Stimulated activated CD8-positive, alpha-beta memory T cell treated with anti-CD3 and anti-CD28 coated beads, Interleukin-2, amount 100 ng/mL, for 48 hours (primary cell): ENCODE measurements around the gene IL31RA.

Experiments
- DNase-seq, 2 donors: peaks; one replicate each; pipeline ENCODE4 v3.0.0-alpha.2; 2020; ENCODE audit warnings: low read depth in 2 of 2

Gene IL31RA

DNA sequence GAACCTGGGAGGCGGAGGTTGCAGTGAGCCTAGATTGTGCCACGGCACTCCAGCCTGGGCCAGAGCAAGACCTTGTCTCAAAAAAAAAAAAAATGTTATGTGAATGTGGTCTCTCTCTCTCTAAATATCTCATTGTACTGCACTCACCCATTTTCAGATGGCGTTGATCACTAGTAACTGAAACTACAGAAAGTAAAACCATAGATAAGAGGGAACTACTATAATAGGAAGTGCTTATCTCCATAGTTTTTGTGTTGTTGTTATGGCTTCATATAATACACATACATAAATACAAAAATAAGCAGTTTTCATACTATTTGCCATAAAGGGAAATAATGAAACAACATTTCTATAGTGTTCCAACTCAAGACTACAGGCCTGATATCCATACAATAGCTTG lies 9.1 kb downstream of the IL31RA start:
- no peak for DNase-seq

DNA sequence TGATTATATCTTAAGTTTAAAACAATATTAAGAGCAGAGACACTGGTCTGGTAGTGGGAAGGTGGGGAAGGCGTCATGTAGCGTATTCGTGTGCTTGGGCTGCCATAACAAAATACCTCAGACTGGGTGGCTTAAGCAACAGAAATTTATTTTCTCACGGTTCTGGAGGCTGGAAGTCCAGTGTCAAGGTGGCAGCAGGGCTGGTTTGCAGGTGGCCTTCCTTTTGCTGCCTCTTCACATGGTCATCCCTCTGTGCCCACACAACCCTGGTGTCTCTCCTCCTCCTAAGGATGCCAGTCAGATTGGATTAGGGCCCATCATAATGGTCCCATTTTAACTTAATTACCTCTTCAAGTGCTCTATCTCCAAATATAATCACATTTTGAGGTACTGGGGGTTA lies 9.6 kb downstream of the IL31RA start:
- DNase-seq: no peak

DNA sequence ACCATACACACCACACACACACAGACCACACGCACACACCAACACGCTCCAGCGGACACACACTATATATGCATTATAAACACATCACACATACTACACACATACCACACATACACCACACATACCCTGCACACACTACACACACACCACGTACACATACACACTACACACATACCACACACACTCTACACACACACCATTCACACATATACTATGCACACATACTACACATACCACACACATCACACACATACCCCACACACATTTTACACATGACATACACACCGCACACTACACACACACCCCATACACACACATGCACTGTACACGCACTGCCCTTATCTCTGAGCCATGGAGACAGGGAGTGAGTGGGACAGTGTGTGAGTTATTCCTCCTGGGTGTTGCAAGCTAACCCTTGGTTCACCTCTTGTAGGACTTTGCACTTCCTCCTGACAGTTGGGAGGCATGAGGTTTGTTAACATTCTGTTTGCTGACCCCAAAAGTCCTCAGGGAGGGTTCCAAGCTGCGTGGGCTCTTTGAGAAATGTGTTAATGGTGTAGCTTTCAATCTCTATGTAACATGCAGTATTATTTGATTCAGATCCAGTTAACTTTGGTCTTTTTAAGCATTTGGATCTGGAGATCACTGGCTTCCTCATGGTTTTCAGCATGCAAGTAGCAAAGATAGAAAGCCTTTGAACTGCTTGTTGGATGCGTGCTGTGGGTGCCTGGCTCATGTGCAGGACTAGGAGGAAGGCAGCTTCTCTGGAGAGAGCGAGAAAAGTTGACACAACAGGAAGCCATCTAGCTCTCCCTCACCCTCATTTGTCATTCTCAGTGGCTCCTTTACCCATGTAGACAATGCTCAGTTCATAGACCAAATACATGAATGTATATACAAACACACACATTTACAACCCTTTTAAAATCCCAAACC lies 13.7 kb downstream of the IL31RA start:
- DNase-seq: no peak

- no peak for DNase-seq
Observed at GRCh38 chr5:55865831-55866230, 14.7 kb downstream of the IL31RA start.

DNA sequence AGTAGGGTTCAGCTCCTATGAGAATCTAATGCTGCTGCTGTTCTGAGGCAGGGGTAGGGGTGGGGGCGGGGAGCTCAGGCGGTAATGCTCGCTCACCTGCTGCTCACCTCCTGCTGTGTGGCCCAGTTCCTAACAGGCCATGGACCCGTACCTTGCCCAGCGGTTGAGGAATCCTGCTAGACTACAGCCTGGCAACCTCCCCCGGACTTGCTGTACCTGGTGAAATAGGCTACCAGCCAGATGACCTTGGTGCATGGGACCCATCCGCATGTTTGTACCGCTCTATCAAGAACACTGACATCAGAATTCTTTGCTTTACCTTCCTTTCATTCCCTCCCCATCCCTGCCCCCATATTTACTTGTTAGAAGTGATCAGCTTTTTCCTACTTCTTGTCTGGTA lies 15.3 kb downstream of the IL31RA start:
- DNase-seq: no peak

- DNase-seq: no peak
Observed at GRCh38 chr5:55866934-55867333, 15.8 kb downstream of the IL31RA start.

DNA sequence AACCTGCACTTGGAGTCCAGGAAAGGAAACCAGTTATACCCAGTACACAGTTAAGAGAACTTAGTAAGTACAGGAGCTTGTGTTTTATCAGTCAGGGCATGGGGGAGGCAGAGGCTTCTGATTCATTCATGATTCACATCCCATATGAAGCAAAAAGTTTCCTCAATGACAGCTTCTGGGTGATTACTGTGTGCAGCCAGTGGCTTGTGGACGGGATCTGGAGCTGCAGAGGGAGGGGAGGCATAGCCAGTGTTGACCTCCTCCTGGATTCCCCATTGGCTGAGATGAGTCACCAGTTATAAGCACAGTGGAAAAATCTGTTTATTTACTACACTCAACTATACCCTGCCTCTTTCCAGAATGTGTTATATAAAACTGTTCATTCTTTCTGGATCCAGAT lies 17.7 kb downstream of the IL31RA start:
- DNase-seq: peak; percentile 19 to 42

- no peak for DNase-seq
Observed at GRCh38 chr5:55869847-55870246, 18.7 kb downstream of the IL31RA start.

DNA sequence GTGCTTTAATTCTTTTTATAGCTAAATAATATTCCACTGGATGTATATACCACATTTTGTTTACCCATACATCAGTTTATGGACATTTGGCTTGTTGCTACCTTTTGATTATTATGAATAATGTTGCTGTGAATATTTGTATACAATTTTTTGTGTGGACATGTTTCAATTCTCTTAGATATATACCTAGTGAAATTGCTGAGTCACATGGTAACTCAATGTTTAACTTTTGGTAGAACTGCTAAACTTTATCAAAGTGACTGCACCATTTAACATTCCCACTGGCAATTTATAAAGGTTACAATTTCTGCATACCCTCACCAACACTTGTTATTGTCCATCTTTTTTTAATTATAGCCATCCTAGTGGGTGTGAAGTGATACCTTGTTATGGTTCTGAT lies 22.1 kb downstream of the IL31RA start:
- no peak for DNase-seq

- DNase-seq: no peak
Observed at GRCh38 chr5:55877655-55878054, 26.5 kb downstream of the IL31RA start.

DNA sequence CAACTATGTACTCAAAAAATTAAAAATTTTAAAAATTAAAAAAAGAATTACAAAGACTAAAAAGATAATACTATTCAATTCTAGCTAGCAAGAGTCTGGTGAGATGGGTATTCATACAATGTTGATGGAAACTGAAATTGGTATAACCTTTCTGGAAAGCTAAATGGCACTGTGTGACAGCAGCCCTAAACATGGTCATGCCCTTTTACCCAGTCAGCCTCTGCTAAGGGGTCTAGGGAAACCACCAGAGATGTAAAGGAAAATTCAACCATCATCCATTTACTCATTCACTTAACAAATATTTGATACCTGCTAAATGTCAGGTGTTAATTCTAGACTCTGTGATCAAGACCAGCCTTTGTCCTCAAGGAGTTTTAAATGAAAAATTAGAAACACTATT lies 29.3 kb downstream of the IL31RA start:
- DNase-seq: no peak

DNA sequence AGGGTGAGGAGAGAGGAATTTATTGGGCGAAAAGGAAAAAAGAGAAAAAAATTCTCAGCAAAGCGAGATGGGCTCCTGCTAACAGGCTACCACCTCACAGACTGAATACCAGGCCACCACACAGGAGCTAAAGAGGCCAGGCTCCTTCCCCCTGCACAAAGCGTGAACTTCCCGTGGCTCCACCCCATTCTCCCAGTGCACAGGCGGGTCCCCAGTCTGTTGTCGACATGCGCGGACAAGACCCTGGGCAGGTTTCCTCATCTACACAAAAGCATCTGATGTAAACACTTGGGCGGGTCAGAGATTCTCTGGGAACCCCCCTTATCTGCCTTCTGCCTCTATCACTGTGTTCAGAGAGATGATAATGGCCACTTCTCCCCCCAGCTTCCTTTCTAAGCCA lies 34.2 kb downstream of the IL31RA start:
- DNase-seq: no peak

GRCh38 chr5:55888205-55888604 lies 37.0 kb downstream of the IL31RA start:
- no peak for DNase-seq

DNA sequence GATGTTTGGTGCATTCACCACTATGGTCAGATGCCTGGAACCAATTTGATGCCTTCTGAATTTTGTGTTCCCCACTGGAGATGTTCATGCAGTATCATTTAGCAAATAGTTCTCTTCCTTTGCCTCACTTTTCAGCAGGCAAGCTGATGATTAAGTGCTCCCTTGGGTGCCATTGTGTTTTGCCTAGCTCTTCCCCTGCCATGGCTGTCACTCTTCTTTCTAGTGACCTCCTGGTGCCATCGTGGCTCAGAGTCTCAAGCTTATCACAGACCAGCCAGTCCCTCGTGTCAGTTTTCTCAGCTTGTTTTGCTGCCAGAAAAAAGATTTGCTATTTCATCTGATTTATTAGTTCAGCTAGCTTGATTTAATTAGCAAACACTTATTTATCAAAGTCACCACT lies 41.3 kb downstream of the IL31RA start:
- DNase-seq: no peak

- no peak for DNase-seq
Observed at GRCh38 chr5:55894135-55894534, 43.0 kb downstream of the IL31RA start.

- no peak for DNase-seq
Observed at GRCh38 chr5:55895346-55895745, 44.2 kb downstream of the IL31RA start.

DNA sequence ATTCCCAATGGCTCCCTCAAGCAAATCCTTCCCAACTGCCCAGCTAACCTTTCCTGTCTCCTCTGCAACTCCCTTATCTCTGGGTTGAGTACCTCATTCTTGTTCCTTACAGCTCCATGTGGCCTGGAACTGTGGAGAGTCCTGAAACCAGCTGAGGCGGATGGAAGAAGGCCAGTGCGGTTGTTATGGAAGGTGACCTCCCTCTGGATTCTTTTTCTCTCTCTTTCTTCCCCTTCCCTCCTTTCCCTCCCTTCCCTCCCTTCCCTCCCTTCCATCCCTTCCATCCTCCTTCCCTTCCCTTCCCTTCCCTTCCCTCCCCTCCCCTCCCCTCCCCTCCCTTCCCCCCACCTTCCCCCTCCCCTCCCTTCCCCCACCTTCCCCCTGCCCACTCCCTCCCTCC lies 45.1 kb downstream of the IL31RA start:
- DNase-seq: no peak

DNA sequence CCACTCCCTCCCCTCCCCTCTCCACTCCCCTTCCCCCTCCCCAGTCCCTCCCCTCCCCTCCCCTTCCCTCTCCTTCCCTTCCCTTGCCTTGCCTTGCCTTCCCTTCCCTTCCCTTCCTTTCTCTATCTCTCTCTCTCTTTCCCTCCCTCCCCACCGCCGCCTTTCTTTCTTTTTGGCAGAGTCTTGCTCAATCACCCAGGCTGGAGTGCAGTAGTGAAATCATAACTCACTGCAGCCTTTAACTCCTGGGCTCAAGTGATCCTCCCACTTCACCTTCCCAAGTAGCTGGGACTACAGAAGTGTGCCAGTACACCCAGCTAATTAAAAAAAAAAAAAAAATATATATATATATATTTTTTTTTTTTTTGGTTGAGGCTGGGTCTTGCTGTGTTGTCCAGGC lies 45.5 kb downstream of the IL31RA start:
- no peak for DNase-seq

DNA sequence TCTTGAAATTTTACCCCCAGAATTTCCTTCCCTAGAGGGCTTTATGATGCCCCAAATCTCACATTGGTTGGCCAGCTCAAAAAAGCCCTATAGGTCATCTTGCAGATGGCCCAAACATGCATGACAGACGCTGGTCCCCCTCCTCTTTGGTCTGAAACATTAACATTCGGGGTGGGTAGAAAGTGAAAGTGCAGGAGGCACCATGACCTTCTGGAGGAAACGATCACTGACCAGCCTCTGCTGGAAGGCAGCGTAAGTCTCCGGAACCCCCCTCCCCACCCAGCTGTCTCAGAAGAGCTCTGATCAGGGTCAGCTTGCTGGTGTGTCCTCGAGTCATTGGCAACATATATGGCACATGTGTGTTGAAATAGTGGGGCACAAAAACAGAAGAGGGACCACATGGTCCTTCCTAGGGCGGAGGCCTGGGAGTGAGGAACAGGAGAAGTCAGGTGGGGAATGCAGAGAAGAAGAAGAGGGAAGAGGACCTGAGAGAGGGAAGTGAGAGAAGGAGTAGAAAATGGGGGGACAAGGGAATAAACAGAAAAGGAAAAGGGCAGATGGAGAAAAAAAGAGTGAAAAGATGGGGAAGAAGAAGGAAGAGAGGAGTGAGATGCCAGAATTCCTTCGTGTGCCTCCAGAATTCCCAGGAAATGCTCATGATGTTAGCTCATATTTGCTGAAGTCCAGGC lies 46.2 kb downstream of the IL31RA start:
- no peak for DNase-seq

GRCh38 chr5:55897905-55898304 lies 46.7 kb downstream of the IL31RA start:
- peak in 1 of 2 donors; percentile 27 for DNase-seq

- DNase-seq: no peak
Observed at GRCh38 chr5:55899344-55899743, 48.2 kb downstream of the IL31RA start.

DNA sequence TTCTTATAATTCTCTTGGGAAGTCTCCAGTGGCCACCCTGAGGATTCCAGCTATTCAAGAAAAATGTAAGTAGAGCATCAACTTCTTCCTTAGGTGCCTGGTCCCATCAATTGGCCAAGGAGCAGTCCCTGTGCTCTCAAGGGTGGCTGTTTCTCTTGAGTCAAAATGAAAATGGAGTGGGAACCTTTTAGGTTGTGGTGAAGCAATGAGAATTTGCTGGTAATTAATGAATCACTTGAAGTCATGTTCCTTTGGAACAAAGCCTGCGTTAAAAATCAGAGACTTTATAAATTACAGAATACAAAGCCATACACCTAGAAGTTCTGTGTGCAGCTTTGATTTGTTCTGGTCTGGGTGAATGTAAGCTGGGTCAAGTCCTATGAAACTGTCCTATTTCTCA lies 48.9 kb downstream of the IL31RA start:
- no peak for DNase-seq

DNA sequence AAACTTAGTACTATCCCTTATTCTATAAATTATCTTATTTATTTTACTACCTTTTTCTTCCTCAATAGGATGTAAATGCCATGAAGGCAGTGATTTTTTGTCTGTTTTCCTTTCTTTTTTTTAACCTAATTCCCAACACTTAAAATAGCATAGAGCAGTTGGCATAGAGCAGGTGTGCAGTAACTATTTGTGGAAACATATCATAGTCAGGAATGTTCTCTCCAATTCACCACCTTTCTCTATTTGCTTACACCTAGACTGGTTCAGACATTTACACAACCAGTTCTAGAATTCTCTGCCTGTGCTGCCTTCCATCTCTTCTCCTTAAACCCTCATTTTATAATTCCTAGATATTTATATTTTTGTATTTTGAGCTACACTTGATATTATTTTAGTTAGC lies 49.6 kb downstream of the IL31RA start:
- DNase-seq: no peak
